ENCODE results near the gene INHBC.
A peak's percentile ranks its signal among the peaks of the same experiment; 100 is the strongest.

INHBC gene

GRCh38 chr12:57474862-57475261 lies 40.3 kb downstream of the INHBC start:
- Histone ChIP-seq H2BK15ac (ENCODE audit: low read length) (no peak overlapping the region), H3K27ac (replicated peaks; ENCODE audit: low read length) (no peak overlapping the region), H3K14ac (ENCODE audit: low read length) (no peak overlapping the region), H3K4me3 (ENCODE audit: low read length in 2 of 2) (no peak overlapping the region), H2AFZ (ENCODE audit: low read length) (peak overlapping the region; percentile 98), H4K91ac (ENCODE audit: low read depth, low read length, poor library complexity) (no peak overlapping the region), H3K4me2 (ENCODE audit: insufficient read depth, low read length, poor library complexity, severe bottlenecking) (peak overlapping the region; percentile 81), H3K27me3 (ENCODE audit: control insufficient read depth in 3 of 3, insufficient read depth in 3 of 3, low read depth in 1 of 3, low read length in 3 of 3) (peaks cover 22 to 70% (median 69%) of the 10 kb centered on the region in 3 experiments), H3K79me1 (ENCODE audit: low read depth, low read length) (no peaks in the 10 kb centered on the region), H2BK5ac (ENCODE audit: low read length) (no peak overlapping the region), H3K4ac (ENCODE audit: low read length) (no peak overlapping the region), H3K9me3 (replicated peaks in 1 of 2; ENCODE audit: control insufficient read depth in 2 of 2, insufficient read depth in 1 of 2, low read depth in 1 of 2, low read length in 2 of 2) (peaks cover 4% of the 10 kb centered on the region in 2 donors), H4K8ac (ENCODE audit: low read depth, low read length) (no peak overlapping the region), H3K23ac (ENCODE audit: low read depth, low read length, poor library complexity) (no peak overlapping the region), H2AK5ac (ENCODE audit: low read depth, low read length) (no peak overlapping the region), H2BK12ac (ENCODE audit: low read length) (no peak overlapping the region), H3K9ac (ENCODE audit: low read depth, low read length, poor library complexity) (no peak overlapping the region), H3K18ac (ENCODE audit: low read length) (no peak overlapping the region), H2BK120ac (ENCODE audit: low read depth, low read length) (no peak overlapping the region), H3K36me3 (replicated peaks in 1 of 2; ENCODE audit: control insufficient read depth in 2 of 2, insufficient read depth in 2 of 2, low read length in 2 of 2) (no peaks in the 10 kb centered on the region), H3K4me1 (ENCODE audit: control insufficient read depth in 2 of 2, insufficient read depth in 1 of 2, low read depth in 1 of 2, low read length in 2 of 2) (peaks cover 5 to 21% of the 10 kb centered on the region in 2 donors)
- no CpG with 5 or more reads among the region's 7 CpGs for WGBS, 2 donors (ENCODE audit: extremely low coverage in 2 of 2, insufficient read length in 2 of 2, insufficient replicate concordance in 1 of 2)
- no peak for DNase-seq (ENCODE audit: low spot score)

- Histone ChIP-seq H3K14ac (ENCODE audit: low read length) (peak overlapping the region; percentile 73), H3K4me3 (ENCODE audit: low read length in 2 of 2) (peak overlapping the region; percentile 34 to 47), H3K4me1 (ENCODE audit: control insufficient read depth in 2 of 2, insufficient read depth in 1 of 2, low read depth in 1 of 2, low read length in 2 of 2) (peaks cover 5 to 21% of the 10 kb centered on the region in 2 donors), H2BK15ac (ENCODE audit: low read length) (peak overlapping the region; percentile 61), H3K23ac (ENCODE audit: low read depth, low read length, poor library complexity) (peak overlapping the region; percentile 90), H3K27me3 (ENCODE audit: control insufficient read depth in 3 of 3, insufficient read depth in 3 of 3, low read depth in 1 of 3, low read length in 3 of 3) (peaks cover 22 to 71% (median 67%) of the 10 kb centered on the region in 3 experiments), H2BK12ac (ENCODE audit: low read length) (peak overlapping the region; percentile 85), H2AFZ (ENCODE audit: low read length) (peak overlapping the region; percentile 98), H3K27ac (replicated peaks; ENCODE audit: low read length) (no peak overlapping the region), H2BK120ac (ENCODE audit: low read depth, low read length) (no peak overlapping the region), H4K8ac (ENCODE audit: low read depth, low read length) (no peak overlapping the region), H4K91ac (ENCODE audit: low read depth, low read length, poor library complexity) (no peak overlapping the region), H3K4ac (ENCODE audit: low read length) (no peak overlapping the region), H3K36me3 (replicated peaks in 1 of 2; ENCODE audit: control insufficient read depth in 2 of 2, insufficient read depth in 2 of 2, low read length in 2 of 2) (no peaks in the 10 kb centered on the region), H3K9ac (ENCODE audit: low read depth, low read length, poor library complexity) (peak overlapping the region; percentile 54), H3K4me2 (ENCODE audit: insufficient read depth, low read length, poor library complexity, severe bottlenecking) (peak overlapping the region; percentile 81), H2BK5ac (ENCODE audit: low read length) (no peak overlapping the region), H3K18ac (ENCODE audit: low read length) (peak overlapping the region; percentile 73), H3K9me3 (replicated peaks in 1 of 2; ENCODE audit: control insufficient read depth in 2 of 2, insufficient read depth in 1 of 2, low read depth in 1 of 2, low read length in 2 of 2) (peaks cover 3 to 4% of the 10 kb centered on the region in 2 donors), H2AK5ac (ENCODE audit: low read depth, low read length) (peak overlapping the region; percentile 80), H3K79me1 (ENCODE audit: low read depth, low read length) (no peaks in the 10 kb centered on the region)
- no CpG with 5 or more reads among the region's 84 CpGs for WGBS, 2 donors (ENCODE audit: extremely low coverage in 2 of 2, insufficient read length in 2 of 2, insufficient replicate concordance in 1 of 2)
- no peak for DNase-seq (ENCODE audit: low spot score)
Measured at GRCh38 chr12:57475271-57476161, 40.9 kb downstream of the INHBC start.

- Histone ChIP-seq H2BK12ac (ENCODE audit: low read length) (peak overlapping the region; percentile 85), H3K4ac (ENCODE audit: low read length) (no peak overlapping the region), H4K8ac (ENCODE audit: low read depth, low read length) (no peak overlapping the region), H3K27me3 (ENCODE audit: control insufficient read depth in 3 of 3, insufficient read depth in 3 of 3, low read depth in 1 of 3, low read length in 3 of 3) (peaks cover 22 to 71% (median 67%) of the 10 kb centered on the region in 3 experiments), H2AK5ac (ENCODE audit: low read depth, low read length) (peak overlapping the region; percentile 80), H2BK5ac (ENCODE audit: low read length) (peak overlapping the region; percentile 3), H3K18ac (ENCODE audit: low read length) (peak overlapping the region; percentile 73), H3K23ac (ENCODE audit: low read depth, low read length, poor library complexity) (peak overlapping the region; percentile 90), H3K4me3 (ENCODE audit: low read length in 2 of 2) (peak overlapping the region; percentile 34 to 47), H3K4me1 (ENCODE audit: control insufficient read depth in 2 of 2, insufficient read depth in 1 of 2, low read depth in 1 of 2, low read length in 2 of 2) (peaks cover 5 to 21% of the 10 kb centered on the region in 2 donors), H3K36me3 (replicated peaks in 1 of 2; ENCODE audit: control insufficient read depth in 2 of 2, insufficient read depth in 2 of 2, low read length in 2 of 2) (no peaks in the 10 kb centered on the region), H4K91ac (ENCODE audit: low read depth, low read length, poor library complexity) (no peak overlapping the region), H2BK15ac (ENCODE audit: low read length) (peak overlapping the region; percentile 61), H2AFZ (ENCODE audit: low read length) (peak overlapping the region; percentile 98), H3K9ac (ENCODE audit: low read depth, low read length, poor library complexity) (peak overlapping the region; percentile 54), H2BK120ac (ENCODE audit: low read depth, low read length) (no peak overlapping the region), H3K4me2 (ENCODE audit: insufficient read depth, low read length, poor library complexity, severe bottlenecking) (peak overlapping the region; percentile 81), H3K9me3 (replicated peaks in 1 of 2; ENCODE audit: control insufficient read depth in 2 of 2, insufficient read depth in 1 of 2, low read depth in 1 of 2, low read length in 2 of 2) (peaks cover 0 to 4% of the 10 kb centered on the region in 2 donors), H3K27ac (replicated peaks; ENCODE audit: low read length) (no peak overlapping the region), H3K14ac (ENCODE audit: low read length) (peak overlapping the region; percentile 73), H3K79me1 (ENCODE audit: low read depth, low read length) (no peaks in the 10 kb centered on the region)
- WGBS, 2 donors (ENCODE audit: extremely low coverage in 2 of 2, insufficient read length in 2 of 2, insufficient replicate concordance in 1 of 2) = no CpG with 5 or more reads among the region's 29 CpGs
- DNase-seq (ENCODE audit: low spot score) = no peak
Measured at GRCh38 chr12:57476162-57476992, 41.8 kb downstream of the INHBC start.

All from neuronal stem cell (in vitro differentiated cells).